ENCODE measurements around the gene C19orf81. TPM values are rescaled to one million over a fixed set of nuclear protein-coding genes. Genes with fewer than 3 reads are reported as not detected.

Gene C19orf81
- total RNA-seq, 4 donors from 2014 or later, result not detected

DNA sequence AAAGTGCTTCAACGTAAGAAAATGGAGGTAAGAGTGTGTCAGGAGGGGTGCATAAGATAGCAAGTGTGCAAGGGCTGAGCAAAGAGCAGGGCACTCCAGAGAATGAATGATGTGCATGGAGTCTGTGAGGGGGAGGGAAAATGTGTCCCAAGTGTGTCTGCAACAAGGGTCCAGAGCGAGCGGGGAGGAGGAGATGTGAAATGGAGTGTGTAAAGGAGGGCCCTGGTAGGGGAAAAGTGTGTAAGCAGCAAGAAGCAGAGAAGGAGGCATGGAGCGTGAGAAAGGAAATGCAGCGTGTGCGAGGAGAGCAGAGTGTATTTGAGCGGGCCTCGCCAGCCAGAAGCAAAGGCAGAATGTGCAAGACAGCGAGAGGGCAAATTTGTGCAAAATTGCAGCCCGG, 11.8 kb downstream of the C19orf81 start:
- 64 to 68% methylated on average over 10 of the region's 10 CpGs for WGBS, 2 donors
- H3K27ac ChIP-seq, result no peak overlapping the region
- no peak overlapping the region for H3K4me3 ChIP-seq
- H3K9me3 ChIP-seq, result peaks cover 0 to 9% (median 0%) of the 10 kb centered on the region in 4 donors
- H3K36me3 ChIP-seq, result no peaks in the 10 kb centered on the region
- TF ChIP-seq, protein P1, sequence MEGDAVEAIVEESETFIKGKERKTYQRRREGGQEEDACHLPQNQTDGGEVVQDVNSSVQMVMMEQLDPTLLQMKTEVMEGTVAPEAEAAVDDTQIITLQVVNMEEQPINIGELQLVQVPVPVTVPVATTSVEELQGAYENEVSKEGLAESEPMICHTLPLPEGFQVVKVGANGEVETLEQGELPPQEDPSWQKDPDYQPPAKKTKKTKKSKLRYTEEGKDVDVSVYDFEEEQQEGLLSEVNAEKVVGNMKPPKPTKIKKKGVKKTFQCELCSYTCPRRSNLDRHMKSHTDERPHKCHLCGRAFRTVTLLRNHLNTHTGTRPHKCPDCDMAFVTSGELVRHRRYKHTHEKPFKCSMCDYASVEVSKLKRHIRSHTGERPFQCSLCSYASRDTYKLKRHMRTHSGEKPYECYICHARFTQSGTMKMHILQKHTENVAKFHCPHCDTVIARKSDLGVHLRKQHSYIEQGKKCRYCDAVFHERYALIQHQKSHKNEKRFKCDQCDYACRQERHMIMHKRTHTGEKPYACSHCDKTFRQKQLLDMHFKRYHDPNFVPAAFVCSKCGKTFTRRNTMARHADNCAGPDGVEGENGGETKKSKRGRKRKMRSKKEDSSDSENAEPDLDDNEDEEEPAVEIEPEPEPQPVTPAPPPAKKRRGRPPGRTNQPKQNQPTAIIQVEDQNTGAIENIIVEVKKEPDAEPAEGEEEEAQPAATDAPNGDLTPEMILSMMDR (IDR thresholded peaks at IDR 0.05), result no peak
- TF ChIP-seq EP300 (IDR thresholded peaks at IDR 0.05) (no peak), POLR2A (IDR thresholded peaks at IDR 0.05) (no peak)
- DNase-seq (ENCODE audit: low spot score in 2 of 2), result no peak
- H3K27me3 ChIP-seq, result peaks cover 0 to 87% of the 10 kb centered on the region in 2 donors
- H3K4me1 ChIP-seq, result peaks cover 0 to 18% (median 3%) of the 10 kb centered on the region in 4 donors

DNA sequence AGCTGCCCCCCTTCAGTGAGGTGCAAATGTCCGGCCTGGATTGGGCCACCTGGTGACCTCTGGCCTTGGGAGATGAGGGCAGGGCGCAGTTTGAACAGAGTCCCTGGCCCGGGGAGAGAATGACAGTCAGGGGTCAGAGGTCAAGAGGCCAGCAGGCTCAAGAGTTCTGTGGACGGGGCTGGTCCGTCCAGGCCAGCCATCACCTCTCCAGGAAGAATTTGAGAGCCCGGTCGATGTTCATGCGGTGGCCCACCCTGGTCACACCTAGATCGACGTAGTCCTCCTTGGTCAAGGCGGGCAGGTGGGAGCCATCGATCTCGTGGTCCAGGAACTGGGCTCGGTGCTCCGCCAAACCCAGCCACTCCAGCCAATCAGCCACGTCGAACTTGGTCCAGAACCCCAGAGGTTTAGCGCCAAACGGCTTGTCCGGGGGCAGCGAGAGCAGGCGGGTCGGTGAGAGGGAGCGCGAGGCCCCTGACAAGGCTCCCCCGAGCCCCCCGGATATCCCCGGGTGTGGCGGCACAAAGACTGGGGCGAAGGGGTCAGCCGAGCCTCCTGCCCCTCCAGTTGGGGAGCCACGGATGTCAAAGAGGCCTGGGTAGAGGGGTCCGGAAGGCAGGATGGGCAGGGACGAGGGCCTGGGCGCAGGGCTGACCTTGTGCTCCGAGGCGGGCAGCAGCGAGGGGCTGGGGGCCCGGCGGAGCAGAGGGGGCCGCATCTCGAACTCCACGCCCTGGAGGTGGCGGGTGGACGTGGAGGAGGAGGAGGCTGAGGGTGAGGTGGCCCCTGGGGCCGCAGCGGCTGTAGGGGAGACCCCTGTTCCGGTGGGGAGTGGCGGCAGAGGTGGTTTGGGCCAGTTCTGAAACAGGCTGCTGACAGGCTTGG, 12.8 kb downstream of the C19orf81 start:
- H3K27ac ChIP-seq, result no peak overlapping the region
- H3K4me3 ChIP-seq, result no peak overlapping the region
- peaks cover 0 to 9% (median 0%) of the 10 kb centered on the region in 4 donors for H3K9me3 ChIP-seq
- 61 to 64% methylated on average over 43 to 48 of the region's 49 CpGs for WGBS, 2 donors
- no peaks in the 10 kb centered on the region for H3K36me3 ChIP-seq
- H3K4me1 ChIP-seq, result peaks cover 0 to 27% (median 6%) of the 10 kb centered on the region in 4 donors
- TF ChIP-seq EP300 (IDR thresholded peaks at IDR 0.05) (no peak), POLR2A (IDR thresholded peaks at IDR 0.05) (no peak)
- TF ChIP-seq, protein P1 (IDR thresholded peaks at IDR 0.05), result no peak
- peaks cover 0 to 90% of the 10 kb centered on the region in 2 donors for H3K27me3 ChIP-seq
- DNase-seq (ENCODE audit: low spot score in 2 of 2), result no peak

DNA sequence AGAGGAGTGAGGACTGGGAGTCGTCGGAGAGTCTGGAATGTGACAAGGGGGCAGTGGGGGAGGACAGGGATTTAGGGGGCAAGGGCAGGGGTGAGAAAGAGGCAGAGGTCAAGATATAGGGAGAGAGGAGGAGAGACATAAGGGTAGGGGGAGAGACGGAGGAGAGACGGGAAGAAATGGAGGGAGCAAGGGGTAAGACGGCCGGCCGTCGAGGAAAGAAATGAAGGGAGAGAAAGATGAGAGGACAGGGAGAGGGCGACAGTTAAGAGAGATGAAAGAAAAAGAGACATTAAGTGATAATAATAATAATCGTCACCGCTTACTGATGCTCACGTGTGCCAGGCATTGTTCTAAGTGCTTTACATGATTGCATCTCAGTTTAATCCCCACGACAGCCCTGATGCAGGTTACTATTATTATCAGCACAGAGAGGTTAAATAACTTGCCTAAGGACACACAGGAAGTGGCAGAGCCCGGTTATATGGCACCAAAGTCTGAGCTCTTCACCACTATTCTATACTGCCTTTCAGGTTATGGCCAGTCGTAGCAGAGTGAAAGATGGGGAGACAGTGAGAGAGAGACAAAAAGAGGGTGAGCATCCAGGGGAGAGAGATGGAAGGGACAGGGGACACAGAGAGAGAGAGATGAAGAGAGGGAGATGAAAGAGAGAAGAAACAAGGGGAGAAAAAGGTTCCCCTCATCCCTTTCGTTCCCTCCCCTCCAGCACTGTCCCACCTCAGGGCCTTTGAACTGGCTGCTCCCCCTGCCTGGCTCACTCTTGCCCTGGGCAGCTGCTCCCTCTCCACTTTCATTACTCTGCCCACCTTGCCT, 13.6 kb downstream of the C19orf81 start:
- peaks cover 0 to 90% of the 10 kb centered on the region in 2 donors for H3K27me3 ChIP-seq

DNA sequence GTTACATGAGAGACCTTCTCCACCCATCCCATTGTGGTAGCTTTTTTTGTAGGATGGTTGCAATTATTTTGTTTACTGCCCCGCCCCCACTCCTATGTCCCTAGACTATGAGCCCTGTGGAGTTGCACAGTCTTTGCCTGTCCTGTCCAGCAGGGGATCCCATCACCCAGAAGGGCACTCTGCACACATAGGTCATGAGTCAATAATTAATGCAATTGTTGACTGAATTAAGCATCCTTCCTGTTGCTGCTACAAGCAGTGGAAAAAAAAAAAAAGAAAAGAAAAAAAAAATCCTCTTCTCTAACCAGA, 14.2 kb downstream of the C19orf81 start:
- 78 to 83% methylated on average over 1 of the region's 1 CpG for WGBS, 2 donors
- H3K4me1 ChIP-seq, result peaks cover 0 to 32% (median 5%) of the 10 kb centered on the region in 4 donors
- no peak overlapping the region for H3K27ac ChIP-seq
- no peak for DNase-seq (ENCODE audit: low spot score in 2 of 2)
- TF ChIP-seq POLR2A (IDR thresholded peaks at IDR 0.05), result no peak
- TF ChIP-seq EP300 (IDR thresholded peaks at IDR 0.05), result no peak
- TF ChIP-seq, protein P1 (IDR thresholded peaks at IDR 0.05), result no peak
- peaks cover 0 to 9% (median 0%) of the 10 kb centered on the region in 4 donors for H3K9me3 ChIP-seq
- H3K36me3 ChIP-seq, result no peaks in the 10 kb centered on the region
- peaks cover 0 to 87% of the 10 kb centered on the region in 2 donors for H3K27me3 ChIP-seq
- no peak overlapping the region for H3K4me3 ChIP-seq

More for the DNA sequence above, 13.6 kb downstream of the C19orf81 start:
- DNase-seq (ENCODE audit: low spot score in 2 of 2), result no peak
- Histone ChIP-seq H3K9me3 (peaks cover 0 to 9% (median 0%) of the 10 kb centered on the region in 4 donors), H3K27ac (no peak overlapping the region), H3K4me1 (peaks cover 0 to 34% (median 6%) of the 10 kb centered on the region in 4 donors), H3K4me3 (no peak overlapping the region), H3K36me3 (no peaks in the 10 kb centered on the region)
- TF ChIP-seq, protein P1 (IDR thresholded peaks at IDR 0.05), result no peak
- TF ChIP-seq POLR2A (IDR thresholded peaks at IDR 0.05), result no peak
- no peak for TF ChIP-seq EP300 (IDR thresholded peaks at IDR 0.05)
- WGBS, 2 donors, result 55 to 56% methylated on average over 16 of the region's 16 CpGs
